ENCODE data around the gene FAM107B.
"Not testable (repeated sequence)": the region's sequence is repeated elsewhere in the genome, so short reads cannot be mapped to it uniquely, and the experiment has no call there.

The FAM107B gene

GRCh38 chr10:14661818-14662217 is 112.9 kb downstream of the FAM107B start:
- no peak for DNase-seq (ENCODE audit: low read depth)

- no peak for DNase-seq (ENCODE audit: low read depth)
Measured at GRCh38 chr10:14660831-14661230, 113.9 kb downstream of the FAM107B start.

- no peak for DNase-seq (ENCODE audit: low read depth)
Measured at GRCh38 chr10:14659626-14660196, 115.0 kb downstream of the FAM107B start.

- not testable (repeated sequence) for DNase-seq (ENCODE audit: low read depth)
Measured at GRCh38 chr10:14659137-14659536, 115.6 kb downstream of the FAM107B start.

- no peak for DNase-seq (ENCODE audit: low read depth)
Measured at GRCh38 chr10:14658331-14659127, 116.2 kb downstream of the FAM107B start.

- DNase-seq (ENCODE audit: low read depth): no peak
Measured at GRCh38 chr10:14656052-14656730, 118.5 kb downstream of the FAM107B start.

- no peak for DNase-seq (ENCODE audit: low read depth)
Measured at GRCh38 chr10:14654821-14655382, 119.8 kb downstream of the FAM107B start.

GRCh38 chr10:14653271-14654161 is 121.2 kb downstream of the FAM107B start:
- DNase-seq (ENCODE audit: low read depth): no peak

GRCh38 chr10:14652816-14653215 is 121.9 kb downstream of the FAM107B start:
- DNase-seq (ENCODE audit: low read depth): no peak

- DNase-seq (ENCODE audit: low read depth): no peak
Measured at GRCh38 chr10:14652067-14652466, 122.6 kb downstream of the FAM107B start.

- DNase-seq (ENCODE audit: low read depth): no peak
Measured at GRCh38 chr10:14649739-14650138, 125.0 kb downstream of the FAM107B start.

GRCh38 chr10:14648946-14649345 is 125.8 kb downstream of the FAM107B start:
- no peak for DNase-seq (ENCODE audit: low read depth)

- peak; percentile 17 for DNase-seq (ENCODE audit: low read depth)
Measured at GRCh38 chr10:14648005-14648765, 126.5 kb downstream of the FAM107B start.

GRCh38 chr10:14645239-14645960 is 129.3 kb downstream of the FAM107B start:
- DNase-seq (ENCODE audit: low read depth): no peak

- no peak for DNase-seq (ENCODE audit: low read depth)
Measured at GRCh38 chr10:14639637-14640036, 135.1 kb downstream of the FAM107B start.

GRCh38 chr10:14635043-14635710 is 139.5 kb downstream of the FAM107B start:
- DNase-seq (ENCODE audit: low read depth): no peak

GRCh38 chr10:14634572-14634971 is 140.1 kb downstream of the FAM107B start:
- DNase-seq (ENCODE audit: low read depth): not testable (repeated sequence)

- no peak for DNase-seq (ENCODE audit: low read depth)
Measured at GRCh38 chr10:14625765-14626525, 148.8 kb downstream of the FAM107B start.

GRCh38 chr10:14625192-14625631 is 149.5 kb downstream of the FAM107B start:
- DNase-seq (ENCODE audit: low read depth): no peak
